ENCODE data around the gene LGALS3BP.

GRCh38 chr17:78993981-78994671 lies 14.4 kb upstream of the LGALS3BP start:
- TF ChIP-seq CTCF (conservative IDR thresholded peaks at IDR 0.05): no peak
- TF ChIP-seq EZH2 (IDR thresholded peaks at IDR 0.05; ENCODE audit: low read depth): no peak

Data from PC-9 (cell line).